Measurements from ENCODE around the gene PLCG2. TPM values are rescaled to one million over a fixed set of nuclear protein-coding genes. Genes with fewer than 3 reads are reported as not detected.

The PLCG2 gene
- total RNA-seq, 2 donors from 2014 or later = 14.1 to 16.0 TPM

GRCh38 chr16:81885976-81886586 is 107.0 kb downstream of the PLCG2 start:
- peak in 1 of 2 donors; percentile 39 for ATAC-seq
- intact Hi-C loops (cut with DNase I) = no loop called here
- no peak for DNase-seq

DNA sequence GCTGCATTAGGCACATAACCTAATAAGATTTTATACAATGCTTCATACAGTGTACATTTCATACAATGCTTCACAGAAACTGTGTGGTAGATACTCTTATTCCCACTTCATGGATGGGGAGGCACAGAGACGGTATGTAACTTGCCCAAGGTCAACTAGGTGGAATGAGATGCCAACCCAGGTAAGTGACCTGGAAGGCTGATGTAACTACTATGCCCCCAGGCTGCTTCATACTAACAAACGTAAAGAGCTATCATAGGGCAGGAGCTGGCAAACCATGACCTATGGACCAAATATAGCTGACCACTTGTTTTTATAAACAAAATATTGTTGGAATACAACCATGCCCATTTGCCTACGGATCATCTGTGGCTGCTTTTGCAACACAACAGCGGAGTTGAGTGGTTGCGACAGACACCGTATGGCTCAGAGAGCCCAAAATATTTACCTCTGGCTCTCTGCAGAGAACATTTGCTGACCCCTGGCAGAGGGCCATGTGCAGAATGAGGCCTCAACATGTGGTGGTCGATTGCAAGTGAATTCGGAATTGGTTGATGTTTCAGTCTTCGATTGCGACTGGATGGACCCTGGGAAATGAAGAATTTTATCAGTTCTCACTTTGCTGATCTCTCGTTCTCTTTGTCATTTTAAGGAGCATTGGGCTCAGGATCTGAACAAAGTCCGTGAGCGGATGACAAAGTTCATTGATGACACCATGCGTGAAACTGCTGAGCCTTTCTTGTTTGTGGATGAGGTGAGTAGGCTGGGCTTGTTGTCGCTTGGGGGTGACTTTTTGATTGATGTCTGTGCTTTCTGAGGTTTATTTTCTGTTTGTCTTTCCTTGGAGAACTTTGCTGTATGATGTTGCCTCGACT is 109.7 kb downstream of the PLCG2 start:
- no peak for DNase-seq
- no peak for ATAC-seq
- intact Hi-C loops (cut with DNase I) = no loop called here

DNA sequence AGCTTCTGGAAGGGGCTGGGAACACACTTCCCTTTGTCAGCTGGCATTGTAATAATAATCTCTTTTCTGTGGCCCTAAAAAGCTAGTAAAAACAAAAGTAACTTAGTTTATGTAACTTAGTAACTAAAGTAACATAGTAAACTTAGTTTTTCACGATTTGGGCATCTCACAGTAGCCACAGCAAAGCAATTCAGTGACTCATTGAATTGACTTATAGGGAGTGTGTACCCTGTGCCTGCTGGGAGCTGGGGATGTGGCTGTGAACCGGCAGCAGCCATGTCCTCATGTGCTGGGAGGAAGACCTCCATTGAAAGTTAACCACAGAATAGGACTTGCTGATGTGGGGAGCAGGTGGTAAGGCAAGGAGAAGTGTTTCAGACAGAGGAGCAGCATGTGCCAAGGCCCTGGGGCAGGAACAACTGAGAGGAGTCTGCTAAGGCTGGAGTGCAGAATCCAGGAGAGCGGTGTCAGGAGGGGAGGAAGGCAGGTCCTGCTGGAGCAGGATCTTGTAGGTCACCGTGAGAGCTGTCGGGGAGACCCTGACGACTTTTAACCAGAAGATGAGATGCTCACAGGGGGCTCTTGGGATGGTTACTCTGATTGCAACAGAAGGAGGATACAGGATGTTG is 112.8 kb downstream of the PLCG2 start:
- intact Hi-C loops (cut with DNase I) = loop anchor here (2.0 to 5.0 kb wide), 2 partner anchors 339 to 340 kb away; no protein-coding TSS in a partner anchor

GRCh38 chr16:81894592-81894991 is 115.5 kb downstream of the PLCG2 start:
- DNase-seq = no peak
- intact Hi-C loops (cut with DNase I) = loop anchor here in 1 of 2 donors (5.0 kb wide), 1 partner anchor 338 kb away; no protein-coding TSS in a partner anchor

More for the DNA sequence above, 112.8 kb downstream of the PLCG2 start:
- DNase-seq = no peak
- ATAC-seq = no peak

DNA sequence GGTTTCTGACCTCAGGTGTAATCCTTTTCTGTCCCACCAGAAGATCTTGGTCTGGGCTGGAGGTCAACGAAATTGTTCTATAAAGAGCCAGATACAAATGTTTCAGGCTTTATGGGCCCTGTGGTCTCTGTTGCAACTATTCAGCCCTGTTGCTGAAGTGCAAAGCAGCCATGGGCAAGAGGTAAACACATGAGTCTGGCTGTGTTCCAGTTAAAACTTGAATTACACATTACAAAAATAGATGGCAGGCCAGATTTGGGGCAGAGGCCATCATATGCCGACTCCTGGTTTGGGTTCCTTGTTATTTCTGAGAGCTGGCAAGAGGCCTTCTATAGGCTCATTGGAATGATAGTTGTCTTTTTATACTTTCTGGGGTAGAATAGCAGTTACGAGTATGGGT is 117.8 kb downstream of the PLCG2 start:
- intact Hi-C loops (cut with DNase I) = no loop called here
- no peak for ATAC-seq
- DNase-seq = no peak

More at GRCh38 chr16:81894592-81894991, 115.5 kb downstream of the PLCG2 start:
- ATAC-seq = no peak

- no peak for DNase-seq
These were observed 120.5 kb downstream of the PLCG2 start for GRCh38 chr16:81899601-81900000.

DNA sequence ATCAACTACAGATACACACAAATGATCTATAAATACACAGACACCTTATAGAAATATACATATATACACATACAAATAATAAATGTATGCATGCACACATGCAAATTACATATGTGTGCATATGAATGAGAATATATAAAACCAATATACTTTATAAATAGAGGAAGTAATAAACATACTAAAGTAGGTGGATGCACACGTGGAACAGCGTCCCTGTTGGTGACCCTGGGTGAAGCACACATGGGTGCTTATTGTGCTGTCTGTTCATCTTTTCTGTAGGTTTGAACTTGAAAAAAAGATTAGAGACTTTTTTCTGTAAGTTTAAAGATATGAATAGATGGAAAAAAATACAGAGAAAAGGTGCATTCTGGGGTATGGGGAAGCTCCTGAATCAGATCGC is 120.9 kb downstream of the PLCG2 start:
- DNase-seq (no peak), ATAC-seq (no peak)
- intact Hi-C loops (cut with DNase I) = no loop called here

More at GRCh38 chr16:81899601-81900000, 120.5 kb downstream of the PLCG2 start:
- no peak for ATAC-seq
- intact Hi-C loops (cut with DNase I) = no loop called here

DNA sequence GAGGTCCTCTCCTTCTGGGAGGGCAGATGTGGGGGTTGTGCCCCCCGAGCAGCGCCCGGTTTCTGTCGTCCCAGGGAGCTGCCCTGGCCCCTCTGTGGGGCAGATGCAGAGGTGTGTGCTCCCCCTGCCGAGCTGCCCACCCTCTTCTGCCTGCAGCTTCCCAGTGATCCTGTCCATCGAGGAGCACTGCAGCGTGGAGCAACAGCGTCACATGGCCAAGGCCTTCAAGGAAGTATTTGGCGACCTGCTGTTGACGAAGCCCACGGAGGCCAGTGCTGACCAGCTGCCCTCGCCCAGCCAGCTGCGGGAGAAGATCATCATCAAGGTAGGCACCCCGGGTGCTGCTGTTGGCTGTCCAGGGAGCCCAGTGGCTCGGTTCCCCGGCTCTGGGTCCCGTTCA is 121.4 kb downstream of the PLCG2 start:
- intact Hi-C loops (cut with DNase I) = no loop called here
- DNase-seq = no peak
- no peak for ATAC-seq

- DNase-seq (no peak), ATAC-seq (no peak)
- intact Hi-C loops (cut with DNase I) = no loop called here
These were observed 122.4 kb downstream of the PLCG2 start for GRCh38 chr16:81901484-81901883.

- DNase-seq (no peak), ATAC-seq (no peak)
- intact Hi-C loops (cut with DNase I) = no loop called here
These were observed 122.9 kb downstream of the PLCG2 start for GRCh38 chr16:81902025-81902424.

- ATAC-seq (no peak), DNase-seq (no peak)
- intact Hi-C loops (cut with DNase I) = no loop called here
These were observed 125.2 kb downstream of the PLCG2 start for GRCh38 chr16:81904320-81904719.

DNA sequence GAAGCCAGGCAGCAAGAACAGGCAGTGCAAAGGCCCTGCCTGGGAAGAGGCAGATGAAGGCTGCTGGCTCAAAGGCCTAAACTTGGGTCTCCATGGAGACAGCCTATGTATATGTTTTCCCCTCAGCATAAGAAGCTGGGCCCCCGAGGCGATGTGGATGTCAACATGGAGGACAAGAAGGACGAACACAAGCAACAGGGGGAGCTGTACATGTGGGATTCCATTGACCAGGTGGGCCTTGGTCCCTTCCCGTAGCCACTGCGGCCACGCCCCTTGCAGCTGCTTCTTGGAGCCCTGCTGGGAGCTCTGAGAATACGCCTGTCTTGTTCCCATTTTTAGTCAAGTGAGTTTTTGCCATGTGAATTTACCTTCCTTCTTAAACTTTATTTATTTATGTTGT is 126.2 kb downstream of the PLCG2 start:
- intact Hi-C loops (cut with DNase I) = no loop called here
- DNase-seq (no peak), ATAC-seq (no peak)

GRCh38 chr16:81907681-81908080 is 128.6 kb downstream of the PLCG2 start:
- DNase-seq = no peak
- intact Hi-C loops (cut with DNase I) = no loop called here

DNA sequence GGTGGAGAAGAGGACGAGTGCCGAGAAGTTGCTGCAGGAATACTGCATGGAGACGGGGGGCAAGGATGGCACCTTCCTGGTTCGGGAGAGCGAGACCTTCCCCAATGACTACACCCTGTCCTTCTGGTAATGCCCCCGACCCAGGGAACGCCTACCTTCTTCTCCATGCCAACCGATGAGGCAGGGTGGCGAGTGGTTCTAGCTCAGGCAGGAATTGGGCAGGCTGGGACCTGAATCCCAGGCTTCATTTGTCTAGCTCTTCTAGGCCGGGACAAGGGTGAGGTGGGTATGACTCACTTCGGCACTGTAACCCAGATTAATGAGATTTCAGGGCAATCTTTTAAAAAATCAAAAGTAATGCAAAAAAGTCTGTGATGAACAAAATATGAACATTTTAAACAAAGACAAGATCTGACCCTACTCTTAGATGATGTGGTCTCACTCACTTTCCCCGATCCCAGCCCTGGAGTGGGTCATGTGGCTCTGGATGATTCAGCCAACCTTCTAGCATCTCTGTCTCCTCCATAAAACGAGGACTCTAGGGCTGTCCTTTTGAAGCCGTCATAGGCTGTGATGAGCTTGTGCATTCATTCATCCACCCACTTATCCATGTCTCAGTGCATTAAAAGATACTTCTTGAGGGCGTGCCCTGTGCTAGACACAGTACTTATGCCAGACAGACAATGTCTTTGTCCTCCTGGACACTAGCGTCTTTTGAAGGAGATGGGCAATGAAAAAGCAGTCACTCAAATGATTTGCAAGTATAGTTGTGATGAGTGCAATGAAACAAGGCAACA is 129.6 kb downstream of the PLCG2 start:
- intact Hi-C loops (cut with DNase I) = no loop called here
- ATAC-seq = no peak
- no peak for DNase-seq

More at GRCh38 chr16:81907681-81908080, 128.6 kb downstream of the PLCG2 start:
- ATAC-seq = no peak

GRCh38 chr16:81910366-81910885 is 131.3 kb downstream of the PLCG2 start:
- intact Hi-C loops (cut with DNase I) = no loop called here
- no peak for ATAC-seq
- no peak for DNase-seq

- intact Hi-C loops (cut with DNase I) = no loop called here
- ATAC-seq (no peak), DNase-seq (no peak)
These were observed 133.3 kb downstream of the PLCG2 start for GRCh38 chr16:81912395-81912794.

GRCh38 chr16:81913222-81913621 is 134.1 kb downstream of the PLCG2 start:
- DNase-seq (no peak), ATAC-seq (no peak)
- intact Hi-C loops (cut with DNase I) = no loop called here

GRCh38 chr16:81917375-81917774 is 138.3 kb downstream of the PLCG2 start:
- ATAC-seq (no peak), DNase-seq (no peak)
- intact Hi-C loops (cut with DNase I) = no loop called here

- ATAC-seq = no peak
- intact Hi-C loops (cut with DNase I) = no loop called here
- DNase-seq = no peak
These were observed 139.8 kb downstream of the PLCG2 start for GRCh38 chr16:81918927-81919326.

All from left cardiac atrium (tissue), 4 donors.